Left lung (tissue), 10 donors: Measurements from ENCODE around the gene PHACTR1. TPM values are rescaled to one million over a fixed set of nuclear protein-coding genes. Genes with fewer than 3 reads are reported as not detected.

Experiments
- ATAC-seq: fragments of 200-7000 bp; cut with Tn5 transposase; one replicate; pipeline ENCODE4 v1.9.1; 2020; ENCODE audit warnings: moderate library complexity
- DNase-seq, 4 donors: peaks; one replicate each; pipeline ENCODE4 v3.0.0-alpha.2; 2013 to 2020
- H3K27ac ChIP-seq, 2 donors: fragments of 200-600 bp; sonication (generic) in 1 of 2; one replicate each; pipeline versions ENCODE4 v1.5.0 to v1.8.0; 2020 to 2021
- H3K27me3 ChIP-seq, 2 donors: fragments of 200-600 bp; sonication (generic) in 1 of 2; one replicate each; pipeline versions ENCODE4 v1.5.0 to v1.8.0; 2020 to 2021
- H3K36me3 ChIP-seq, 2 donors: fragments of 200-600 bp; sonication (generic) in 1 of 2; one replicate each; pipeline versions ENCODE4 v1.5.0 to v1.8.0; 2020 to 2021
- H3K4me1 ChIP-seq, 2 donors: fragments of 200-600 bp; one replicate each; pipeline ENCODE4 v1.8.0; 2021
- H3K4me3 ChIP-seq, 2 donors: fragments of 200-600 bp; sonication (generic) in 1 of 2; one replicate each; pipeline versions ENCODE4 v1.5.0 to v1.8.0; 2020 to 2021; ENCODE audit warnings: mild to moderate bottlenecking in 1 of 2
- H3K9me3 ChIP-seq, 2 donors: fragments of 200-600 bp; sonication (generic) in 1 of 2; one replicate each; pipeline versions ENCODE4 v1.5.0 to v1.8.0; 2020 to 2021
- CTCF ChIP-seq, 2 donors: fragments of 200-600 bp; sonication (generic) in 1 of 2; IDR thresholded peaks; one replicate each; pipeline versions ENCODE4 v1.5.0 to v1.8.0; 2021; ENCODE audit warnings: antibody characterized with exemption in 2 of 2
- intact Hi-C, 2 donors: fragments of 100-400 bp; cut with DNase I; formaldehyde crosslinking; loops; one replicate each; pipeline versions ENCODE4 v1.11.2 to v1.14.2; 2022
- polyA plus RNA-seq, 6 donors: library from polyadenylated mRNA; unstranded; fragments of 120-200 nt; gene quantifications; one replicate each; pipeline ENCODE4 v1.2.1, GENCODE V29; 2013; ENCODE audit not compliant: insufficient read length in 6 of 6
- total RNA-seq, 2 donors: library from RNA; stranded (reverse); fragmentation: NEBNext Ultra II Directional; extraction: Animal tissue kit (Norgen Biotek cat#: 25700); gene quantifications; one replicate each; pipeline ENCODE4 v1.2.1, GENCODE V29; 2021
- donor health status: DM: no; HTN: yes; CAD: no.
- donor health status: DM: no; HTN: no; CAD: no.

Gene PHACTR1
- total and polyA plus RNA-seq, 8 donors, result 12.1 to 53.3 (median 15.8) TPM

GRCh38 chr6:12842114-12842513 lies 125.5 kb downstream of the PHACTR1 start:
- peaks cover 0 to 10% of the 10 kb centered on the region in 2 donors for H3K27me3 ChIP-seq
- H3K9me3 ChIP-seq, result peaks cover 0 to 14% of the 10 kb centered on the region in 2 donors
- H3K4me3 ChIP-seq, result no peak overlapping the region
- TF ChIP-seq CTCF (IDR thresholded peaks at IDR 0.05), result no peak
- DNase-seq, result no peak
- no peak for ATAC-seq
- H3K27ac ChIP-seq, result no peak overlapping the region
- no peaks in the 10 kb centered on the region for H3K36me3 ChIP-seq
- intact Hi-C loops, result no loop called here
- no peaks in the 10 kb centered on the region for H3K4me1 ChIP-seq

GRCh38 chr6:12842658-12843057 lies 126.1 kb downstream of the PHACTR1 start:
- Histone ChIP-seq H3K36me3 (no peaks in the 10 kb centered on the region), H3K4me3 (no peak overlapping the region), H3K27me3 (peaks cover 0 to 10% of the 10 kb centered on the region in 2 donors), H3K9me3 (peaks cover 0 to 9% of the 10 kb centered on the region in 2 donors), H3K4me1 (no peaks in the 10 kb centered on the region), H3K27ac (no peak overlapping the region)
- TF ChIP-seq CTCF (IDR thresholded peaks at IDR 0.05), result no peak
- no peak for DNase-seq
- intact Hi-C loops, result no loop called here
- no peak for ATAC-seq

- ATAC-seq (no peak), DNase-seq (peak in 1 of 4 donors; percentile 5)
- no peak overlapping the region for H3K4me3 ChIP-seq
- no peaks in the 10 kb centered on the region for H3K4me1 ChIP-seq
- peaks cover 0 to 10% of the 10 kb centered on the region in 2 donors for H3K27me3 ChIP-seq
- no peak overlapping the region for H3K27ac ChIP-seq
- H3K36me3 ChIP-seq, result no peaks in the 10 kb centered on the region
- TF ChIP-seq CTCF (IDR thresholded peaks at IDR 0.05), result peak; percentile 20 to 44
- no peaks in the 10 kb centered on the region for H3K9me3 ChIP-seq
- intact Hi-C loops, result no loop called here
These were observed 128.0 kb downstream of the PHACTR1 start for GRCh38 chr6:12844284-12845223.

GRCh38 chr6:12845224-12846004 lies 128.8 kb downstream of the PHACTR1 start:
- no peak overlapping the region for H3K27ac ChIP-seq
- H3K4me3 ChIP-seq, result no peak overlapping the region
- no peaks in the 10 kb centered on the region for H3K4me1 ChIP-seq
- H3K27me3 ChIP-seq, result peaks cover 0 to 10% of the 10 kb centered on the region in 2 donors
- no peak for TF ChIP-seq CTCF (IDR thresholded peaks at IDR 0.05)
- intact Hi-C loops, result no loop called here
- no peaks in the 10 kb centered on the region for H3K36me3 ChIP-seq
- ATAC-seq (no peak), DNase-seq (no peak)
- no peaks in the 10 kb centered on the region for H3K9me3 ChIP-seq
